CD14-positive monocyte (primary cell): ENCODE results near the gene PPIP5K1. TPM values are rescaled to one million over a fixed set of nuclear protein-coding genes. Genes with fewer than 3 reads are reported as not detected.

Experiments
- DNase-seq, 3 donors: peaks; one replicate each; pipeline ENCODE4 v3.0.0-alpha.2; 2011 to 2022
- H2AFZ ChIP-seq: 2 replicates; pipeline ENCODE4 v1.6.0; 2012; ENCODE audit warnings: mild to moderate bottlenecking, low read depth, low read length, inconsistent platforms; ENCODE audit not compliant: insufficient read depth, poor library complexity, severe bottlenecking
- H3K27ac ChIP-seq, 2 donors: 1 replicate in 1 of 2; 2 replicates in 1 of 2; pipeline ENCODE4 v1.5.1; 2012 to 2013; ENCODE audit warnings: low read length in 2 of 2, control low read depth in 1 of 2, inconsistent platforms in 1 of 2, low read depth in 1 of 2, mild to moderate bottlenecking in 1 of 2
- H3K27me3 ChIP-seq, 2 donors: one replicate each; pipeline versions ENCODE4 v1.6.0 to v1.6.1; 2011 to 2013; ENCODE audit warnings: low read length in 2 of 2; ENCODE audit not compliant: control insufficient read depth in 2 of 2, insufficient read depth in 2 of 2
- H3K36me3 ChIP-seq, 2 donors: replicated peaks in 1 of 2; 1 replicate in 1 of 2; 2 replicates in 1 of 2; pipeline versions ENCODE4 v1.5.1 to v1.6.1; 2012 to 2013; ENCODE audit warnings: low read length in 2 of 2, control low read depth in 1 of 2, inconsistent platforms in 1 of 2, mild to moderate bottlenecking in 1 of 2; ENCODE audit not compliant: insufficient read depth in 2 of 2, control insufficient read depth in 1 of 2
- H3K4me1 ChIP-seq, 2 donors: 1 replicate in 1 of 2; 2 replicates in 1 of 2; pipeline versions ENCODE4 v1.5.1 to v1.6.1; 2012 to 2013; ENCODE audit warnings: low read length in 2 of 2, control low read depth in 1 of 2, inconsistent platforms in 1 of 2, mild to moderate bottlenecking in 1 of 2, moderate library complexity in 1 of 2; ENCODE audit not compliant: insufficient read depth in 2 of 2, control insufficient read depth in 1 of 2
- H3K4me2 ChIP-seq: replicated peaks from 2 replicates; pipeline ENCODE3; 2012; ENCODE audit warnings: low read length, moderate library complexity, mild to moderate bottlenecking; ENCODE audit not compliant: poor library complexity, severe bottlenecking; ENCODE audit errors: extremely low read depth
- H3K4me3 ChIP-seq, 3 experiments: fragments of 200-600 bp in 1 of 3; sonication (generic) in 1 of 3; replicated peaks in 1 of 3; 1 replicate in 2 of 3; 2 replicates in 1 of 3; pipeline ENCODE4 v1.5.1; 2011 to 2013; ENCODE audit warnings: low read length in 3 of 3, mild to moderate bottlenecking in 3 of 3, control low read depth in 2 of 3, low read depth in 2 of 3, inconsistent platforms in 1 of 3, moderate library complexity in 1 of 3
- H3K79me2 ChIP-seq: 2 replicates; pipeline ENCODE4 v1.6.0; 2012; ENCODE audit warnings: mild to moderate bottlenecking, control low read depth, inconsistent platforms, low read length, moderate library complexity; ENCODE audit not compliant: insufficient read depth
- H3K9ac ChIP-seq: 2 replicates; pipeline ENCODE4 v1.6.0; 2017; ENCODE audit warnings: low read length, mild to moderate bottlenecking; ENCODE audit not compliant: insufficient read depth, poor library complexity, severe bottlenecking
- H3K9me3 ChIP-seq, 2 donors: replicated peaks in 1 of 2; 1 replicate in 1 of 2; 2 replicates in 1 of 2; pipeline versions ENCODE4 v1.5.1 to v1.6.1; 2012 to 2013; ENCODE audit warnings: low read length in 2 of 2, control low read depth in 1 of 2; ENCODE audit not compliant: control insufficient read depth in 1 of 2, insufficient read depth in 1 of 2
- H4K20me1 ChIP-seq: 2 replicates; pipeline ENCODE4 v1.6.0; 2012; ENCODE audit warnings: mild to moderate bottlenecking, low read length, control low read depth, moderate library complexity; ENCODE audit not compliant: insufficient read depth
- H3K27ac Mint-ChIP-seq, 7 donors: one replicate each; pipeline ENCODE4 v1.8.0; 2020; ENCODE audit warnings: mild to moderate bottlenecking in 7 of 7, mixed read lengths in 7 of 7, moderate library complexity in 6 of 7, inconsistent platforms in 2 of 7
- H3K27me3 Mint-ChIP-seq, 3 donors: one replicate each; pipeline ENCODE4 v1.8.0; 2021 to 2022; ENCODE audit warnings: low read depth in 3 of 3, mild to moderate bottlenecking in 3 of 3, mixed read lengths in 3 of 3, moderate library complexity in 3 of 3, inconsistent platforms in 1 of 3
- H3K36me3 Mint-ChIP-seq, 2 donors: one replicate each; pipeline ENCODE4 v1.8.0; 2020; ENCODE audit warnings: mixed read lengths in 2 of 2, inconsistent platforms in 1 of 2, mild to moderate bottlenecking in 1 of 2
- H3K4me1 Mint-ChIP-seq: one replicate; pipeline ENCODE4 v1.8.0; 2020; ENCODE audit warnings: mild to moderate bottlenecking, mixed read lengths
- H3K4me3 Mint-ChIP-seq, 2 donors: one replicate each; pipeline ENCODE4 v1.8.0; 2020; ENCODE audit warnings: mild to moderate bottlenecking in 2 of 2, mixed read lengths in 2 of 2, moderate library complexity in 1 of 2
- H3K9me3 Mint-ChIP-seq, 7 donors: one replicate each; pipeline ENCODE4 v1.8.0; 2020 to 2022; ENCODE audit warnings: mixed read lengths in 7 of 7, mild to moderate bottlenecking in 6 of 7, moderate library complexity in 6 of 7, inconsistent platforms in 2 of 7
- WGBS: methylation state at CpG from one replicate; pipeline ENCODE4 v1.1.5; 2013; ENCODE audit warnings: missing lambda C conversion rate; ENCODE audit not compliant: insufficient coverage; 5-methylcytosine and 5-hydroxymethylcytosine counted together
- intact Hi-C, 2 donors: fragments of 100-400 bp; cut with micrococcal nuclease; formaldehyde crosslinking; loops; one replicate each; pipeline versions ENCODE4 v1.15.0 to v1.15.1; 2023
- polyA plus RNA-seq, 3 donors: library from polyadenylated mRNA; depleted of rRNA in 1 of 3; unstranded in 2 of 3; stranded (reverse) in 1 of 3; fragments of 300-500 nt in 2 of 3; fragments of >200 nt in 1 of 3; fragmentation: Illumina TruSeq in 2 of 3; gene quantifications; 1 replicate in 2 of 3; 2 replicates in 1 of 3; pipeline ENCODE4 v1.2.3, GENCODE V29; 2012 to 2021
- TF ChIP-seq, protein P1 (sequence below): fragments of 200-600 bp; IDR thresholded peaks from one replicate; pipeline ENCODE4 v1.8.0; 2022; ENCODE audit warnings: antibody characterized with exemption, mild to moderate bottlenecking

PPIP5K1 gene
- polyA plus RNA-seq, 3 donors: 0.95 to 19.9 (median 2.0) TPM

DNA sequence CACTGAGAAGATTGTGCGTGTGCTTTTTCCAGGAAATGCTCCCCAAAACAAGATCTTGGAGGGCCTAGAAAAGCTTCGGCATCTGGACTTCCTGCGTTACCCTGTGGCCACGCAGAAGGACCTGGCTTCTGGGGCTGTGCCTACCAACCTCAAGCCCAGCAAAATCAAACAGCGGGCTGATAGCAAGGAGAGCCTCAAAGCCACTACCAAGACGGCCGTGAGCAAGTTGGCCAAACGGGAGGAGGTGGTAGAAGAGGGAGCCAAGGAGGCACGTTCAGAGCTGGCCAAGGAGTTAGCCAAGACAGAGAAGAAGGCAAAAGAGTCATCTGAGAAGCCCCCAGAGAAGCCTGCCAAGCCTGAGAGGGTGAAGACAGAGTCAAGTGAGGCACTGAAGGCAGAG lies 67.8 kb downstream of the PPIP5K1 start:
- no peaks in the 10 kb centered on the region for H3K36me3 Mint-ChIP-seq
- H3K27me3 ChIP-seq: peaks cover under 1 to 15% of the 10 kb centered on the region in 2 donors
- no peak overlapping the region for H3K27ac Mint-ChIP-seq
- DNase-seq: no peak
- H3K4me2 ChIP-seq: no peak overlapping the region
- H3K4me1 Mint-ChIP-seq: peaks cover 28% of the 10 kb centered on the region
- no peaks in the 10 kb centered on the region for H4K20me1 ChIP-seq
- H2AFZ ChIP-seq: no peak overlapping the region
- WGBS: 89% methylated on average over 9 of the region's 9 CpGs
- peaks cover 15 to 20% (median 19%) of the 10 kb centered on the region in 3 donors for H3K27me3 Mint-ChIP-seq
- H3K4me3 Mint-ChIP-seq: no peak overlapping the region
- no peak overlapping the region for H3K4me3 ChIP-seq
- peaks cover 14 to 16% of the 10 kb centered on the region in 2 donors for H3K4me1 ChIP-seq
- intact Hi-C loops: no loop called here
- no peaks in the 10 kb centered on the region for H3K36me3 ChIP-seq
- H3K79me2 ChIP-seq: no peaks in the 10 kb centered on the region
- no peak overlapping the region for H3K27ac ChIP-seq
- no peak overlapping the region for H3K9ac ChIP-seq
- H3K9me3 Mint-ChIP-seq: peaks cover 0 to 4% (median 0%) of the 10 kb centered on the region in 7 donors
- TF ChIP-seq, protein P1, sequence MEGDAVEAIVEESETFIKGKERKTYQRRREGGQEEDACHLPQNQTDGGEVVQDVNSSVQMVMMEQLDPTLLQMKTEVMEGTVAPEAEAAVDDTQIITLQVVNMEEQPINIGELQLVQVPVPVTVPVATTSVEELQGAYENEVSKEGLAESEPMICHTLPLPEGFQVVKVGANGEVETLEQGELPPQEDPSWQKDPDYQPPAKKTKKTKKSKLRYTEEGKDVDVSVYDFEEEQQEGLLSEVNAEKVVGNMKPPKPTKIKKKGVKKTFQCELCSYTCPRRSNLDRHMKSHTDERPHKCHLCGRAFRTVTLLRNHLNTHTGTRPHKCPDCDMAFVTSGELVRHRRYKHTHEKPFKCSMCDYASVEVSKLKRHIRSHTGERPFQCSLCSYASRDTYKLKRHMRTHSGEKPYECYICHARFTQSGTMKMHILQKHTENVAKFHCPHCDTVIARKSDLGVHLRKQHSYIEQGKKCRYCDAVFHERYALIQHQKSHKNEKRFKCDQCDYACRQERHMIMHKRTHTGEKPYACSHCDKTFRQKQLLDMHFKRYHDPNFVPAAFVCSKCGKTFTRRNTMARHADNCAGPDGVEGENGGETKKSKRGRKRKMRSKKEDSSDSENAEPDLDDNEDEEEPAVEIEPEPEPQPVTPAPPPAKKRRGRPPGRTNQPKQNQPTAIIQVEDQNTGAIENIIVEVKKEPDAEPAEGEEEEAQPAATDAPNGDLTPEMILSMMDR: no peak
- H3K9me3 ChIP-seq: no peaks in the 10 kb centered on the region

DNA sequence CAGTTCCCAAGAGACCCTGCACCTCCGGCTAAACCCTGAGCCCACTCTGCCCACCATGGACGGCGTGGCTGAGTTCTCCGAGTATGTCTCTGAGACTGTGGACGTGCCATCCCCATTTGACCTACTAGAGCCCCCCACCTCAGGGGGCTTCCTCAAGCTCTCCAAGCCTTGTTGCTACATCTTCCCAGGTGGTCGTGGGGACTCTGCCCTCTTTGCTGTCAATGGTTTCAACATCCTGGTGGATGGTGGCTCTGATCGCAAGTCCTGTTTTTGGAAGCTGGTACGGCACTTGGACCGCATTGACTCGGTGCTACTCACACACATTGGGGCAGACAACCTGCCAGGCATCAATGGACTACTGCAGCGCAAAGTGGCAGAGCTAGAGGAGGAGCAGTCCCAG lies 68.6 kb downstream of the PPIP5K1 start:
- Mint-ChIP-seq H3K36me3 (no peaks in the 10 kb centered on the region), H3K9me3 (peaks cover 0 to 4% (median 0%) of the 10 kb centered on the region in 7 donors), H3K27ac (no peak overlapping the region), H3K4me1 (peaks cover 32% of the 10 kb centered on the region), H3K4me3 (no peak overlapping the region), H3K27me3 (peaks cover 20 to 25% (median 24%) of the 10 kb centered on the region in 3 donors)
- Histone ChIP-seq H3K79me2 (no peaks in the 10 kb centered on the region), H2AFZ (no peak overlapping the region), H3K36me3 (no peaks in the 10 kb centered on the region), H3K9me3 (no peaks in the 10 kb centered on the region), H3K4me3 (no peak overlapping the region), H4K20me1 (no peaks in the 10 kb centered on the region), H3K4me2 (no peak overlapping the region), H3K9ac (no peak overlapping the region), H3K4me1 (peaks cover 18 to 19% of the 10 kb centered on the region in 2 donors), H3K27me3 (peaks cover 3 to 22% of the 10 kb centered on the region in 2 donors), H3K27ac (no peak overlapping the region)
- TF ChIP-seq, protein P1: no peak
- WGBS: 98% methylated on average over 8 of the region's 11 CpGs
- no peak for DNase-seq
- intact Hi-C loops: no loop called here
